ENCODE results near the gene VTCN1. TPM values are rescaled to one million over a fixed set of nuclear protein-coding genes. Genes with fewer than 3 reads are reported as not detected.
"Not testable (repeated sequence)": the region's sequence is repeated elsewhere in the genome, so short reads cannot be mapped to it uniquely, and the experiment has no call there.

VTCN1 gene, protein sequence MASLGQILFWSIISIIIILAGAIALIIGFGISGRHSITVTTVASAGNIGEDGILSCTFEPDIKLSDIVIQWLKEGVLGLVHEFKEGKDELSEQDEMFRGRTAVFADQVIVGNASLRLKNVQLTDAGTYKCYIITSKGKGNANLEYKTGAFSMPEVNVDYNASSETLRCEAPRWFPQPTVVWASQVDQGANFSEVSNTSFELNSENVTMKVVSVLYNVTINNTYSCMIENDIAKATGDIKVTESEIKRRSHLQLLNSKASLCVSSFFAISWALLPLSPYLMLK
- total RNA-seq (2014; rRNA removed): not detected in 2 replicates
- 0.02 TPM for polyA plus RNA-seq (2012)

DNA sequence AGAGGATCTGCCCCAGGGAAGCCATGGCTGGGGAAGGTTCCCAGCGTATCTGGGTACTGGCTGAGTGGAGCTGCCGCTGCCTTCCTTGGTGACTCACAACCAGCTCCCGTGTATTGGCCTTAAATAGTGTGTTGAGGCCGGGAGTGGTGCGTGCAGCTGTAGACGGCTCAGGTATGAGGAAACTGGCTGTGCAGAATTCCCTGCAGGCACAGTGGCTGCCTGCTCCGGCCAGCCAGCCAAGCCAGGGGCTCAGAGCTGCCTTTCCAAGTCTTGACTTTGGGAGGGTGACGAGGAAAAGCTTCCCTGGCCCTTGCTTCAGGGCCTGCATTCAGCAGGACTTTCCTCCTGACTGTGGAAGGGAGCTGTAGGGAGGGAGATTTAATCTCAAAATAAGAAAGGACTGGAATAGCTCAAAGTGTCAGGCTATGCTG is at the start of gene VTCN1:
TSS of gene VTCN1 (minus strand) at position 97 of the 431 bp plus-strand sequence. CDS start at position 25, 72 bp downstream.
- DNase-seq (ENCODE audit: low read depth): no peak

DNA sequence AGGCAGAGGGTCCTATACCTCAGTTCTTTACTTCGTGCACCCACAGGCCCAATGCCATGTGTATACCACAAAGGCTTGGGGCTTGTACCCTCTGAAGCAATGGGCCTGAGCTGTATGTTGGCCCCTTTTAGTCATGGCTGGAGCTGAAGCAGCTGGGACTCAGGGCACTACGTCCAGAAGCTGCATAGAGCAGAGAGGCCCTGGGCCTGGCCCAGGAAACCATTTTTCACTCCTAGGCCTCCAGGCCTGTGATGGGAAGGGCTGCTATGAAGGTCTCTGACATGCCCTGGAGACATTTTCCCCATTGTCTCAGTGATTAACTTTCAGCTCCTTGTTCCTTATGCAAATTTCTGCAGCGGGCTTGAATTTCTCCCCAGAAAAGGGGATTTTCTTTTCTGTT is 48.1 kb upstream of the VTCN1 start:
- no peak for DNase-seq (ENCODE audit: low read depth)

DNA sequence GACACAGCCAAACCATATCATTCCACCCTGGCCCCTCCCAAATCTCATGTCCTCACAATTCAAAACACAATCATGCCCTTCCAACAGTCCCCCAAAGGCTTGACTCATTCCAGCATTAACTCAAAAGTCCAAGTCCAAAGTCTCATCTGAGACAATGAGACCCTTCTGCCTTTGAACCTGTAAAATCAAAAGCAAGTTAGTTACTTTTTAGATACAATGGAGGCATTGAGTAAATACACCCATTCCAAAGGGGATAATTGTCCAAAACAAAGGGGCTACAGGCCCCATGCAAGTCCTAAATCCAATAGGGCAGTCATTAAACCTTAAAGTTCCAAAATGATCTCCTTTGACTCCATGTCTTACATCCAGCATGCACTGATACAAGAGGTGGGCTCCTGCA is 47.3 kb upstream of the VTCN1 start:
- DNase-seq (ENCODE audit: low read depth): not testable (repeated sequence)

DNA sequence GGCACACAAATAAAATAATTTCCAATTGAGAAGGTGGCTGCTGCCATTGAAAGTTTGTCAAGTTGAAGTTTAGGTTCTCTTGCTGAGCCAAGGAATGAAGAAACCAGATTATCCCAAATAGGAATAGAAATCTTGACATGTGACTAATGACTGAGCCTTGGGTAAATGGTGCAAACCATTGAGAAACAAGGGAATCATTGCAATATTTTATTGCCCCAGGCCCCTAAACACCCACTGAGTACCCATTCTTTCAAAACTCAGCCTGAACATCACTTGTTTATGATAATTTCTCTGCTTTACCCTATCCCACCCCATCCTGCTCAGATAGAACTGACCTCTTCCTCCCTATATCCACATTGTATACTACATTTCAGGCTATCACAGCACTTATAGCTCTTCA is 46.6 kb upstream of the VTCN1 start:
- DNase-seq (ENCODE audit: low read depth): no peak

DNA sequence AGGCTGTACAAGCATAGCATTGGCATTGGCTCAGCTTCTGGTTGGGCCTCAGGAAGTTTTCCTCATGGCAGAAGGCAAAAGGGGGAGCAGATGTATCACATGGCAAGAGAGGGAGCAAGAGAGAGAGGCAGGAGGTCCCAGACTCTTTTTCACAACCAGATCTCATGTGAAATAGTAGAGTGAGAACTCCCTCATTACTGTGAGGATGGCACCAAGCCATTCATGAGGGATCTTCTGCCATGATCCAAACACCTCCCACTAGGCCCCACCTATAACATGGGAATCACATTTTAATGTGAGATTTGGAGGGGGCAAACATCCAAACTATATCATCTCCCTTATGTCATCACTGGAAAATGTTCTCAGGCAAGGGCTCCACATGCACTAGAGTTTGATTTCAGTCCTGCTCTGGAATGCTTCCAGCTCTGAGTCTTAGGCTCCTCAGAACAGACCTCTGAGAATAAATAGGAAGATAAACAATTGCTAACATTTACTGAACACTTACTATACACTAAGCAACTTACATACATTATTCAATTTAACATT is 39.4 kb upstream of the VTCN1 start:
- no peak for DNase-seq (ENCODE audit: low read depth)

DNA sequence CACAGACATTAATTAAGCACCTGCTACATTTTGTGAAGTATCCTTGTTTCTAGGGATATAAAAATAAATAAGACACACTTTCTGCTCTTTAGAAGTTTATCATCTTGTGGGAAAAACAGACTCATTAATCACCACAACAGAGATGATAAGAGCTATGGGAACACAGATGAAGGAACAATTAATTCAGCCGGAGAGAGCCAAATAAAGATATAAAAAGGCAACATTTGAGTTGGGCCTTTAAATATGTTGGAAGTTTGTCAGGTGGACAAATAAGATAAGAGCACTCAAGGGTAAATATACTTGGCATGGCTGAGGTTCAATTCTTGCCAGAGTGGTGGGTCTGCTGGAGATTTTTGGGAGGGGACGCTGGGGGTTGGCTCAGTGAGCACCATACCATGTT is 34.2 kb upstream of the VTCN1 start:
- no peak for DNase-seq (ENCODE audit: low read depth)

DNA sequence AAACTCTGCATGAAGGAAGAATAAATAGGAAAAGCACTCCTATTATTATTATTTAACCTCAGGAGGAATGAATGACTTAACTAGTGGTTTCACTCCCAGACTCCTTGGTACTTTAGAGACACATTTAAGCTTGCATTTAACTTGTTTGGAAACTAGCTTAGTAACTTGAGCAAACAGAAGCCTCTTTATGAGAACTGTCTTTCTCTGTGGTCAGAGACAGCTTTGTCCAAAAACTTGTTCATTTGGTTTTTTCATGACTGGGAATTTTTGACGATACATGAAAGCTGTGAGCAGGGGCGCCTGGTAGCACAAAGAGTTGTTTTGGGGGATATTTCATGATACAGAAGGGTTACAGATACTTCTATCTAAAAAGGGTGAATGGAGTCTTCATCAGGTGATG is 33.6 kb upstream of the VTCN1 start:
- DNase-seq (ENCODE audit: low read depth): no peak

DNA sequence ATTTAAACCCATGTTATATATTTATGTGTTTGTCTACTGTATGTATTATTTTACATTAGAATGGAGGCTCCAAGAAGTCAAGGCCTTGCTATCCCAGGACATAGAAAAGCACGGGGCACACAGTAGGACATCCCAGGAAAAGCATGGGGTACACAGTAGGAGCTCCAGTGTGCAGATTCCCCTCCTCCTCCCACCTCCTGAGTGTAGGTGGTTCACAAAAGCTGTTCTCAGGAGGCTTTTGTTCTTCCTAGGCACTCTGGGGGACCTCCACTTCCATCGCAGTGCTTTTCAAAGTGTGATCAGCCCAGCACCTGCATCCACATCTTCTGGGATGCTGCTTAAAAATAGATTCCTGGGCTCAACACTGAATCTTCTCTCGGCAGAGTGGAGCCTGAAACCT is 30.8 kb upstream of the VTCN1 start:
- no peak for DNase-seq (ENCODE audit: low read depth)

DNA sequence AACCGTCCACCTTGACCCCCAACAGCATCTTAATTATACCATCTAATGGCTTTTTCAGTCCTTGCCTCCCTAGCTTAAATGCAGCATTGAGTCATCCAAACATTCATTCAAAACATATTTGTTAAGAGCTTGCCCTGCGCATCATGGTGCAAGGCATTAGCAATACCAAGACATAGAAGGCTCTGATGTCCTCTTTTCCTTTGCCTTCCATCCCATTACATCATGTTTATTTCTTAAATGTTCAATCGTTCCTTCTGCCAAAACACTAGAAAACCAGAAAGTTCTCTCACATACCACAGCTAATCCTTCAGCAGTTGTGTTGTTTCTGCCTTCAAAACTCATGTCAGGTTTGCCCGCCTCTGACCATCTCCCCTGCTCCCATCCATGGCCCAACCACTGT is 29.8 kb upstream of the VTCN1 start:
- DNase-seq (ENCODE audit: low read depth): no peak

DNA sequence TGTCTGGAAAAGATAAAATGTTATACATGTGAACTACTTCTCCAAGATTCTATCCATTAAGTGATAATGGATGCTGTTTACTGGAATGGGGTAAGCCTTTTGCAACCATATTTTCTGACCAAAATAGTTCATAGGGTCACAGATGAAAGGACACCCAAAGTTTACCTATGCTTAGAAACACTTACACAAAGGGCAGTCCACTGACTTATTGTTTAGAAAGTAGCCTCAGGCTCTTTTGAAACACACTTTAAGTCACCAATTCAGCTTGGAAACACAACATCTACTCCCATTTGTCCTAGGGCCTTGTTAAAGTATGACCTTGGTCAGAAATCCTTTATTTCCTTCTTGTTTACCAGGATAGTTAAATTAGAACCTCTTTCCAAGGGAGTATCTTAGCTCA is 28.7 kb upstream of the VTCN1 start:
- DNase-seq (ENCODE audit: low read depth): no peak

DNA sequence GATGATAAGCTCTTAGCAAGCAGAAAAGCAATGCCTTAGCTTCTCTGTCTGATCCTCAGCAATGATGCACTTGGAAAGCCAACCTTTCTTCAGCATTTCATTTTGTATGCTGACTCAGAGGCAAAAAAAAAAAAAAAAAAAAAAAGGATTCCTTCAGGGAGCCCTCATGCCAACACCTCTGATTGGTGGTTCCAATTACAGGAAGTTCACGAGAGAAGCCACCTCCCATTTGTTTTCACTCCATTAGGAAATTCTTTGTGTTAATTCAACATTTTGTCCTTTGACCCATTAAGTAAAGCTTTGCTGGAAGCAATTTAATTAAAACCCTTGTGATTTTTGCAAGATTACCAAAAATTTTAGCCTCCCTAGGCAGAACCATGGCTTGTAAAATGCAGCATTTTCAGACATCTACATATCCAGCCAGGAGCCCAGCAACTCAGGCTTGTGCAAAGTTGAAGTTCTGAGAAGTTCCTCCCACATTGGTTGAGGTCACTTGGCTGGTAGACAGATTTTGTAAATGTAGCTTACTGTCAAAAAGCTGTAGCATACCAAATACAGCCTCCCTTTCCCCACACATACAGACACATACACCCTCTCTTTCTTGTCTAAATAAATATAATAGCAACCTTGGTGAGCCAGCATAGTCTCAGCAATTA is 27.1 kb upstream of the VTCN1 start:
- peak; percentile 4 for DNase-seq (ENCODE audit: low read depth)

DNA sequence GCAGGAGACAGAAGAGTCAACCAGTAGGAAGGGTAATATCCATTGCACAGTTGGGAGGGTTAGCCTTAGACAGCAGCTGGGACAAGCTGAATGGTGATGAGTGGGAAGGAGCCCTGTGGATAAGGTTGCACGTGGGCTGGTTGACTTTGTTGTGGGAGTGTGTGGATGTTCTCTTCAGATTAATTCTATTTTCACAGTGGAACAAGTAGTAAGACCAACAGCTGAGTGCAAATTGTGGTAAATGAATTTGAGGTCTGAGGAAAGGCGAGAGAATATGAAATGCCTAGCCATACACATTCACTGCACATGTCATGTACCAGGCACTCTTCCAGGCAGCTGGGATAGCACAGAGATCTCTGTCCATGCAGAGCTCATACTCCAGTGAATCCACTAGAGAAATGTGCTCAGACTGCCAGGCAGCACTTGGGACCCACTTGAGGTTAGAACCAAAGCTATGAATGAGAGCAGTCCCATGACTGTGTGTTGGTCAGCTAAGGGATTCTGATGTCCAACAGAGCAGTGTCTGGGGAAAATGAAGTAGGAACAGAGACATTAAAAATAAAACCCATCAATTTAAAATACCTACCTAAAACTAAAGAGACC is 25.2 kb upstream of the VTCN1 start:
- no peak for DNase-seq (ENCODE audit: low read depth)

DNA sequence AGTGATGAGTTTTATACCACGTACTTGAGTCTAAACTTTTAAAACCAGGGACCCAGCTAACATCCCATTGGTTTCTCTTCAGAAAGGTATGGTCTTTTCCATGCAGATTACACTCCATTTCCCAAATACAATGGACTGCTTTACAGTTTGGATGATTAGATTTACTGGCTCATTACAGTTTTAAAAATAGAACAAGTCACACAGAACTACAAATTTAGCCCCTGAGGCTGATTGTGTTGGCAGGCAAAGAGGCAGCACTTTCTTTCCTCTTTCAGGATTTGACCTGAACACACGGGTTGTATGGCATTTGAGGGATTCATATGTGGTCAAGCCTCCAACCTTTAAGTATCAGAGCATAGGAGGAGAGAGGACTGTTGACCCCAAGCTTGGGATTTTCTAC is 21.8 kb upstream of the VTCN1 start:
- no peak for DNase-seq (ENCODE audit: low read depth)

DNA sequence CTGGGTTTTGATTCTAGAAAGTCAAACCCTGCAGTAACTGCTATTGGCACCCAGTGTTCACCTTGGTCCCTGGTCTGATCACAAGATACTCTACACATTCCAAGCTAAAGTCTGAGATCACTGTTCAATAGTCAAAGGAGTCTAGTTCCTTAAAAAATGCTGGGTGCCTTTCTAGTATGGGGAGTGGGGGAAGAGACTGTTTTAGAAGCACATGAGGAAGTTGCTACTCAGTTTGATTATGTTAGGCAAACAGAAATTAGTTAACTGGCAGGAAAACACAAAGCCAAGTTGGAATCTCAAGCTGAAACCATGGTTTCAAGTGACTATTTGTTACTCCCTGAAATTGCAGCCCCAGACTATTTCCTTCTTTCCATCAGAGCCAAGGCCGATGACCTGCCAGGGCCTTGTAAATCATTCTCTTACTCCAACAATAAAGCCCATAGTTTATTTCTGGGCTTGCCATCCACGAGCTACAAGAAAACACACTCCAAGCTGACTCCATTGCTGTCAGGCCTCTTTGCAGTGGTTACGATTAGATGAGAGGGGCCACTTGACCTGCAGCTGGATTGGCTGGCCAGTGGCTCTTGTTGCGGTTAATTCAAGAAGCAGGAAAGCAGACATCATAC is 21.1 kb upstream of the VTCN1 start:
- DNase-seq (ENCODE audit: low read depth): no peak

DNA sequence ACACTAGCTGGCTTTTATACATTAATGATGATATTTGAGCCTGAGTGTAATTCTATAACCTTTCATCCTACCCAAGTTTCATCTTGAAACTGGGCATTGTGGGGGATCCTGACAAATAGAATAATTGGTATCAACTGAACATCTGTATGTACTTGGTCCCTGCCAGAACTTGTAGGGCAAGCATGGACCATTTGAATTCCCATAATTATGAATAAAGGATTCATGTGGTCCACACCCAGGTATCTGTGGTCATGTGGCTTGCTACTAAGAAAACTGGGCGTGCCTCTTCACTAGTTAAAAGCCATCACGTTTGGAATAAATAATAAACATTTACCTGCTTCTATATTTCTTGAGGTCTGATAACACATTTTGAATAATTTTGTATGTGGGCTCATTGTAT is 20.6 kb upstream of the VTCN1 start:
- DNase-seq (ENCODE audit: low read depth): no peak

DNA sequence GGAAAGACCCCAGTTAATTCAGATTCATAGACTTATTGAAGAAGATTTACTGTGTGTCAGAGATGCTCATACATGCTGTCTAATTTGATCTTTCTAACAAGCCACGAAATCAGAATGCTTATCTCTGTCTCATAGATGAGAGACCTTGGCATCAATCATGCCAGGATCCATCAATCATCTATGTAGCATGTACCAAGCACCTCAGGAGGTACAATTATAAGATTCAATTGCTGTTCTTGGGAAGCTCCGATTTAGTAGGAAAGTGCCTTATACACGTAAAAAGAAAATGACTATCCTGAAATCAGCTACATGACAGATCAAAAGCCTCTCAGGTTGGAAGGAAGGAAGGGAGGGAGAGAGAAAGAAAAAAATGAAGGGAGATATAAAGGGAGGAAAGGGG is 18.5 kb upstream of the VTCN1 start:
- DNase-seq (ENCODE audit: low read depth): no peak

DNA sequence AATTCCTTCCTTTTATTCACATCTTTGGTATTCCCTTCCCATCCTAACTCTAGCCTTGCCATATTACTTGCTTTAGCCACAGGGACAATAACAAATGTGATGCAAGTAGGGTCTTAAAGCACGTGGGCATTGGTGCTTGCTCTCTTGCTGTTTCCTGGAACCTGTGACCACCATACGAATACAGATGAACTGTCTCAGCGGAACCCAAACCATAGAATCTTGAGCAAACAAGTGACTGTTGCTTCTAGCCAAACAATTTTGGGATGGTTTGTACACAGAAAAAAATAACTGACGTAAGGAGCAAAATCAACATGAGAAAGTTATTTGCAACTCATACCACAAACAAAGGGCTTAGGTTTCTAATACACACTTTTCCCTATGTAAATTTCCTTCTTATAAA is 15.2 kb upstream of the VTCN1 start:
- DNase-seq (ENCODE audit: low read depth): no peak

DNA sequence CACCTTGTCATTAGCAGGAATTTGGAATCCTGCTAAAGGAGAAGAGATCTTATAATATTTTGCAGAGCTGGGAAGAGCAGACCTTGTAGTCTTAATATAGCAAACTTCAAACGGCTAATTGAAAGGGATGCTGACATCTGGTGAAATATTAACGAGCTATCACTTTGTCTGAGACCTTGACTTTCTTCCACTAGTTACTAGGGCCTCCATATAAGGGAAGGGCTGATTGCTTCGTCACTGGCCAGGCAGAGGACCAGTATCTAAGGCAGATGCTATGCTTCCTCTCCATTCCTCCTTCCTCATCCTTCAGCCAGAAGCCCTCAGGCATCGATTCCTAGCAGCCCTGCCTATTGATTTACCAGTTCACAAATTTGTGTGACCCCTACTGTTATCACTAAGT is 6.0 kb upstream of the VTCN1 start:
- DNase-seq (ENCODE audit: low read depth): no peak

DNA sequence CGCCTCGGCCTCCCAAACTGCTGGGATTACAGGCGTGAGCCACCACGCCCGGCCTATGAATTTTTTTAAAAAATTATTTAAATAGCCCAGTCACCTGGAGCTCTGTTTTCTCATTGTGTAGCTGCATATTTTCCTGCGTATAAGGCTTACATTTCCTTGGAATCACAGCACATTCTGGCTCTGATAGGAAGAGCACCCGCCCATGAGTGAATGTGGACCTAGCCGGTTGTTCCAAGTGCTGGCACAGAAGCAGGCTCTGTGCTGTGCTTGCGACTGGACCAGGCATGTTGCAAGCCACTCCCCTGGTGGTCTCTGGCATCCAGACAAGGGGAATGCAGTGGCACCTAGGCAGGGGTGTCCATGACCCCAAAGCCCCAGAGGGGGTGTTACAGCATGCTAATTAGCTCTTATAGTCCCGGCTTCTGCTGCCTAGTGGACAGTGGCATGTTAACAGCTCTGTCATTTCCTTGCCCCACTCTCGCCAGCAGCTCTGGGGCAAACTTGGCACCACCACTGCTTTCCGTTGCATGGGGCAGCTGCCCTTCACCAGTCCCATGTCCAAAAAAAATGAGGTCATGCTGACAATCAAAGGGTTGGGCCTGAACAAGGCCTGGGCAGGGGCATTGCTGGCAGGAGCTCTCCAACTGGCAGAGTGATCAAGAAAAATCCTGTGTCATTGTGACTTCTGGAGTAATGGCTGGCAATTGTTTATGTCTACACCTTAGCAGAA is 5.2 kb upstream of the VTCN1 start:
- no peak for DNase-seq (ENCODE audit: low read depth)

DNA sequence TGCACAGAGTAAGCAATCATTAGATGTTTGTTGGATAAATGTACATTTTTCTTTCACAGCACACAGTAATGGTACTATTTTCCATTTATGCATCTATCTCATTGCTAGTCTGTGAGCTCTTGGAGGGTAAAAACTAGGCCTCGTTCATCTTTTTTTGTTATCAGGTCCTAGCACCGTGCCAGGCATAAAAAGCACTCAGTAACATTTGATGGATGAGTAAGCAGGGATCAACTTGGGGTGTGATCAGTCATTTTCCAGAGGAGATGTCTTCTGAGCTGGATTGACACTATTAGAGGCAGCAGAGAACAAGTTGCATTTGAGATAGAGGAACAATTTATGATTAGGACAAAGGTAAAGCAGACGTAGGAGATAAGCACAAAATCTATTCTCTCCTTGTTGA is 4.3 kb upstream of the VTCN1 start:
- no peak for DNase-seq (ENCODE audit: low read depth)

DNA sequence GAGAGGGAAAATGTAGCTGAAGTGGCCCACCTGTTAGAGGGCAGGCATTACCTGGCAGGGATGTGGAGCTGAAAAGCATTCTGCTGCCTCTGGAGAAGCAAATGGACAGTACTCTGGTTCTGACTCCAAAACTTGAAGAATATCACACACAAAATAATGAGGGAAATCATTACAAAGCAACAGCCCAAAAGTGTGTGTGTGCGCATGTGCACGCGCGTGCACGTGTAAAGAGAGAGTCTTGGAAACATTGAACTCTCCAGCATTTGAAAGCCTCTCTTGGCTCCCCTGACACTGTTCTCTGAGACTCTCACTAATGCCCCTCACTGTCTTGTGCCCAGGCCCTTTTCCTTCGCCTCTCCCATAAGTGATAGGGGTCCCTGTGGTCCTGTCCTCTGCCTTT is 2.3 kb upstream of the VTCN1 start:
- DNase-seq (ENCODE audit: low read depth): no peak

DNA sequence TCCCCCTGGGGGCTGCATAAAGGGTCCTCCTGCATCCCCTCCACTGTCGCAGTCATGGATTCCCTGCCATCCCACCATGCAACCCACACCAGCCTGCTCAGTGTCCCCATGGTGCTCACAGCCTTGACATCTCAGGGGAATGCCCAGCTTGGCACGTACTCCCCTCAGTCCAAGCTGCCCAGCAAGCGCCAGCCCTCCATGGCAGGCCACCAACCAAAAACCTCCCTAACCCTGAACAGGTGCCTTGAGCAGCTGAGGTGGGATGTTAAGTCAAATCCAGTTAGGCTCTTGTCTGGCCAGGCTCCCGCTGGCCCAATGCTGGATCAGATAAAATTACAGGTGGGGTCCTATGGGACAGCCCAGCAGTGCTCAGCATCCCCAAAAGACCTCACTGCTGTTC is 341 bp downstream of the VTCN1 start:
- no peak for DNase-seq (ENCODE audit: low read depth)
